ENCODE data around the gene MAF. TPM values are rescaled to one million over a fixed set of nuclear protein-coding genes. Genes with fewer than 3 reads are reported as not detected.

Gene MAF
- 0.23 to 0.67 TPM (median 0.33 TPM) in 5 replicates for total RNA-seq (2022; extraction: Qiagen RNA extraction)

GRCh38 chr16:79600638-79601091 is at the start of gene MAF:
MAF (minus strand) TSS chr16:79600737; CDS start chr16:79599902, 835 bp downstream.

Measured in A549 treated with Mapracorat at 1 μM for 4 hours (cell line).